Ishikawa (cell line): ENCODE results near the gene CISD1.

Source experiments
- CEBPB ChIP-seq: IDR thresholded peaks from 2 replicates; pipeline ENCODE4 v1.6.1; 2012
- CREB1 ChIP-seq: IDR thresholded peaks from 2 replicates; pipeline ENCODE4 v1.6.1; 2012; ENCODE audit warnings: low read depth
- EP300 ChIP-seq: IDR thresholded peaks from 2 replicates; pipeline ENCODE4 v1.6.1; 2012; ENCODE audit warnings: borderline replicate concordance
- RAD21 ChIP-seq: IDR thresholded peaks from 2 replicates; pipeline ENCODE4 v1.6.1; 2012; ENCODE audit warnings: low read depth
- REST ChIP-seq: IDR thresholded peaks from 2 replicates; pipeline ENCODE4 v1.6.1; 2012; ENCODE audit warnings: low read depth, mild to moderate bottlenecking
- TAF1 ChIP-seq: IDR thresholded peaks from 2 replicates; pipeline ENCODE4 v1.6.1; 2012; ENCODE audit warnings: low read depth, mild to moderate bottlenecking
- TEAD4 ChIP-seq: IDR thresholded peaks from 2 replicates; pipeline ENCODE4 v1.6.1; 2012
- YY1 ChIP-seq: IDR thresholded peaks from 2 replicates; pipeline ENCODE4 v1.6.1; 2012; ENCODE audit warnings: low read depth
- ZBTB7A ChIP-seq: IDR thresholded peaks from 2 replicates; pipeline ENCODE4 v1.6.1; 2012; ENCODE audit warnings: low read depth
- TF ChIP-seq, protein P1 (sequence below): IDR thresholded peaks from 2 replicates; pipeline ENCODE4 v1.6.1; 2012

DNA sequence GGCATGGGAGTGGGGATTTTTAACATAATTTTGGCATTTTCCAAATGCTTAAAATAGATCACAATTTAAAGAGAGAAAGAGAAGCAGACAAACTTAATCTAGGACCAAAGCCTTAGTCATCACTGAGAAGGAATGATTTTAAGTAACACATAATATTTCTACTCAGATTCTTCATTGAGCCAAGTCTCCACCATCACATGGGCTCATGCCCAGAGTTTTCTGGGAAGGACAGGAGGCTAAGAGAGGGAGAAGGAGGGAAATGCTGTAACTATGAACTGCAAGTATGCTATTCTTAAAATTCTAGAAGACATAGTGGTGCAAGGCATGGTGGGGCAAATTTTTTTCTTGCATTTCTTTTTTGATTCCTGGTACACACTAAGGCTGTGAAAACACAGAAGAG is 42.1 kb downstream of the CISD1 start:
- TF ChIP-seq CEBPB (no peak), EP300 (no peak), REST (no peak), CREB1 (no peak), TAF1 (no peak), TEAD4 (no peak), RAD21 (no peak), ZBTB7A (no peak), YY1 (no peak)
- TF ChIP-seq, protein P1, sequence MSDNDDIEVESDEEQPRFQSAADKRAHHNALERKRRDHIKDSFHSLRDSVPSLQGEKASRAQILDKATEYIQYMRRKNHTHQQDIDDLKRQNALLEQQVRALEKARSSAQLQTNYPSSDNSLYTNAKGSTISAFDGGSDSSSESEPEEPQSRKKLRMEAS, result no peak
